Gastrocnemius medialis (tissue), 4 donors: ENCODE data around the gene HMG20A.

Experiments used
- CTCF ChIP-seq, 5 experiments: fragments of 450-650 bp in 3 of 5; fragments of 200-600 bp in 2 of 5; sonication (generic) in 2 of 5; IDR thresholded peaks in 4 of 5; conservative IDR thresholded peaks in 1 of 5; 1 replicate in 4 of 5; 2 replicates in 1 of 5; pipeline ENCODE4 v1.5.1; 2016 to 2019; ENCODE audit warnings: antibody characterized with exemption in 5 of 5, mild to moderate bottlenecking in 3 of 5, moderate library complexity in 3 of 5
- POLR2A ChIP-seq, 2 donors: fragments of 450-650 bp; IDR thresholded peaks; one replicate each; pipeline ENCODE4 v1.6.1; 2017; ENCODE audit warnings: antibody characterized with exemption in 2 of 2, mild to moderate bottlenecking in 2 of 2, moderate library complexity in 2 of 2

- no peak for TF ChIP-seq CTCF (IDR thresholded peaks at IDR 0.05 in 4 of 5, conservative IDR thresholded peaks at IDR 0.05 in 1 of 5)
- TF ChIP-seq POLR2A (IDR thresholded peaks at IDR 0.05): no peak
Measured at GRCh38 chr15:77415450-77416147, 5.1 kb upstream of the HMG20A start.
